Kidney (tissue), 14 donors: ENCODE measurements around the gene ZC3H12C. TPM values are rescaled to one million over a fixed set of nuclear protein-coding genes. Genes with fewer than 3 reads are reported as not detected.

Source experiments
- DNase-seq, 5 donors: peaks; one replicate each; pipeline ENCODE4 v3.0.0-alpha.2; 2013 to 2020
- FAIRE-seq: peaks from 2 replicates; lab custom pipeline; 2012; peaks lifted over from hg19 to GRCh38; lab: Jason Lieb, UNC
- H3K27ac ChIP-seq, 2 donors: one replicate each; pipeline ENCODE4 v1.7.0; 2013; ENCODE audit warnings: low read depth in 2 of 2, low read length in 2 of 2, inconsistent platforms in 1 of 2
- H3K27me3 ChIP-seq: one replicate; pipeline ENCODE4 v1.7.1; 2013; ENCODE audit warnings: low read length, inconsistent platforms; ENCODE audit not compliant: control insufficient read depth, insufficient read depth
- H3K36me3 ChIP-seq, 3 donors: one replicate each; pipeline versions ENCODE4 v1.7.0 to v1.7.1; 2013; ENCODE audit warnings: low read length in 3 of 3, control low read depth in 1 of 3, inconsistent platforms in 1 of 3; ENCODE audit not compliant: insufficient read depth in 3 of 3, control insufficient read depth in 2 of 3
- H3K4me1 ChIP-seq, 3 donors: one replicate each; pipeline versions ENCODE4 v1.7.0 to v1.7.1; 2013; ENCODE audit warnings: low read length in 3 of 3, inconsistent platforms in 1 of 3, low read depth in 1 of 3; ENCODE audit not compliant: control insufficient read depth in 2 of 3, insufficient read depth in 2 of 3
- H3K4me3 ChIP-seq, 3 donors: one replicate each; pipeline versions ENCODE4 v1.7.0 to v1.8.1; 2013; ENCODE audit warnings: low read length in 3 of 3, control low read depth in 1 of 3, inconsistent platforms in 1 of 3
- H3K9ac ChIP-seq, 3 donors: one replicate each; pipeline versions ENCODE4 v1.7.0 to v1.7.1; 2013; ENCODE audit warnings: low read length in 3 of 3, control low read depth in 1 of 3, inconsistent platforms in 1 of 3
- H3K9me3 ChIP-seq, 3 donors: one replicate each; pipeline versions ENCODE4 v1.7.0 to v1.7.1; 2013; ENCODE audit warnings: low read length in 3 of 3, control low read depth in 1 of 3, inconsistent platforms in 1 of 3; ENCODE audit not compliant: control insufficient read depth in 2 of 3, insufficient read depth in 1 of 3
- intact Hi-C: fragments of 100-400 bp; cut with DNase I; formaldehyde crosslinking; loops from one replicate; pipeline ENCODE4 v1.11.1; 2022
- polyA plus RNA-seq: library from polyadenylated mRNA; stranded (reverse); fragments of 350-450 nt; fragmentation: Illumina TruSeq; extraction: RNeasy Lipid Tissue Mini Kit (QIAGEN cat#74804); gene quantifications from one replicate; pipeline ENCODE4 v1.2.3, GENCODE V29; 2014; ENCODE audit warnings: low read depth, low replicate concordance; ENCODE audit not compliant: insufficient read depth
- total RNA-seq: library from RNA; stranded (reverse); fragmentation: NEBNext Ultra II Directional; extraction: Animal tissue kit (Norgen Biotek cat#: 25700); gene quantifications from one replicate; pipeline ENCODE4 v1.2.1, GENCODE V29; 2021
- TF ChIP-seq, protein P1 (sequence below): IDR thresholded peaks from 3 replicates; pipeline ENCODE4 v1.5.1; 2012; ENCODE audit warnings: mild to moderate bottlenecking, moderate library complexity, borderline replicate concordance; ENCODE audit not compliant: insufficient read depth; ENCODE audit errors: extremely low read depth
- donor health status: control.
- donor health status: control.
- donor health status: control.
- donor health status: control.
- donor health status: control.
- donor health status: DM: yes; HTN: yes; CAD: no.
- donor health status: Normal renal cell carcinoma (clear cell type).

Gene ZC3H12C
- total and polyA plus RNA-seq, 2 donors from 2014 or later, result 2.3 to 14.3 TPM

DNA sequence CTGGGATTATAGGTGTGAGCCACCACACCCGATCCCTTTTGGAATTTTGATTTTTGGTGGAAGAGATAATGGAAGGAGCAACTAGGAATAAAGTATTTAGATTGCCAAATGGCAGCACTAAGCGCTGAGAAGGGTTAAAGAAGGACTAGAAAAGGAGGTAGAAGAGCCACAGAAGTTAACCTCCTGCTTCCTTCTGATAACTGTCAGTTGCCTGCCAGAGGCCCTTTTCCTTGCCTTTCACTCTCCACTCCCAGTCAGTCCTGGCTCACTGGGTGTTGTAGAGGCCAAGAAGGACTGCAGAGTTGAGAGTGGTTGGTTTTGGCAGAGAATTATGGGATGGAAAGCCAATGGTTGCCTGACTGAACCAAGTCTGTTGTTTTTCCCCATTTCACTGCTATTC, 19.3 kb downstream of the ZC3H12C start:
- FAIRE-seq, result no peak
- H3K9ac ChIP-seq, result no peak overlapping the region
- H3K4me1 ChIP-seq, result no peaks in the 10 kb centered on the region
- H3K27ac ChIP-seq, result no peak overlapping the region
- TF ChIP-seq, protein P1, sequence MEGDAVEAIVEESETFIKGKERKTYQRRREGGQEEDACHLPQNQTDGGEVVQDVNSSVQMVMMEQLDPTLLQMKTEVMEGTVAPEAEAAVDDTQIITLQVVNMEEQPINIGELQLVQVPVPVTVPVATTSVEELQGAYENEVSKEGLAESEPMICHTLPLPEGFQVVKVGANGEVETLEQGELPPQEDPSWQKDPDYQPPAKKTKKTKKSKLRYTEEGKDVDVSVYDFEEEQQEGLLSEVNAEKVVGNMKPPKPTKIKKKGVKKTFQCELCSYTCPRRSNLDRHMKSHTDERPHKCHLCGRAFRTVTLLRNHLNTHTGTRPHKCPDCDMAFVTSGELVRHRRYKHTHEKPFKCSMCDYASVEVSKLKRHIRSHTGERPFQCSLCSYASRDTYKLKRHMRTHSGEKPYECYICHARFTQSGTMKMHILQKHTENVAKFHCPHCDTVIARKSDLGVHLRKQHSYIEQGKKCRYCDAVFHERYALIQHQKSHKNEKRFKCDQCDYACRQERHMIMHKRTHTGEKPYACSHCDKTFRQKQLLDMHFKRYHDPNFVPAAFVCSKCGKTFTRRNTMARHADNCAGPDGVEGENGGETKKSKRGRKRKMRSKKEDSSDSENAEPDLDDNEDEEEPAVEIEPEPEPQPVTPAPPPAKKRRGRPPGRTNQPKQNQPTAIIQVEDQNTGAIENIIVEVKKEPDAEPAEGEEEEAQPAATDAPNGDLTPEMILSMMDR, result no peak
- H3K27me3 ChIP-seq, result no peaks in the 10 kb centered on the region
- intact Hi-C loops, result no loop called here
- no peak for DNase-seq
- no peaks in the 10 kb centered on the region for H3K9me3 ChIP-seq
- H3K4me3 ChIP-seq, result no peak overlapping the region
- H3K36me3 ChIP-seq, result no peaks in the 10 kb centered on the region

DNA sequence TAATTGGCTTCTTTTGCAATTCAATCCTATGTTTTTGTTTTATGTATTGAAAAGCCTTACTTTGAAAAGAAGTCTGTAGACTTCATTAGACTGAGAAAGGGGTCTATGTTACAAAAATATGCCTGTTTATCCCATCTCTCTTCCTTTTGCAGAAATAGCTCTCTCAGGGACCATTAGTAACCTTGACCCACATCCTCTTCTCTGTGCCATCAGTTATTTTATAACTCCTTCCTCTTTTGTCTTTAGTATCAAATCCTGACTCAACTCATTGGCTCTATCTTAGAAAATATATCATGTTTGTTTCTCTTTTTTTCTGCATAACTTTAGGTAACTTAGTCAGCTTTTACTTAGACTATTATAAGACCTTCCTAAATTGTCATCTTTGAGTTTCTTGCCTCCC, 20.3 kb downstream of the ZC3H12C start:
- H3K9ac ChIP-seq, result no peak overlapping the region
- H3K36me3 ChIP-seq, result no peaks in the 10 kb centered on the region
- no peak overlapping the region for H3K27ac ChIP-seq
- no peak for FAIRE-seq
- no peaks in the 10 kb centered on the region for H3K9me3 ChIP-seq
- intact Hi-C loops, result no loop called here
- H3K4me1 ChIP-seq, result no peaks in the 10 kb centered on the region
- no peak for DNase-seq
- TF ChIP-seq, protein P1, result no peak
- H3K27me3 ChIP-seq, result no peaks in the 10 kb centered on the region
- no peak overlapping the region for H3K4me3 ChIP-seq

DNA sequence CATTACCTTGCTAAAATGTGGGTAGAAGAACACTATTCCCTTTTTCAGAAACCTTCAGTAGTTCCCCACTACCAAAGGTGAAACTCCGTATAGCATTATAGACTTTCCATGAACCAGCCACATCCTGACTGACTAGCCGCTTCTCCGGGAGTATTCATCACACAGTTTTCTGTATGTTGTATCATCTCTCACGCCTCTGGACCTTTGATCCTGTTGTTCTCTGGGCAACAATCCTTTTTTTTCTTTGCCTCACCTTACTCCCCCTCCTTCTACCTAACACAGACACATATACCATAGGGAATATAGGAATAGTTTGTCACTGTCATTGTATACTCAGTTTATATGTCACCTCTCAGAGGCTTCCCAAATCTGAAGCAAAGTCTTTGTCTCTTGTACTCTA, 20.8 kb downstream of the ZC3H12C start:
- no peaks in the 10 kb centered on the region for H3K27me3 ChIP-seq
- H3K27ac ChIP-seq, result no peak overlapping the region
- H3K4me3 ChIP-seq, result no peak overlapping the region
- FAIRE-seq, result no peak
- TF ChIP-seq, protein P1, result no peak
- no peaks in the 10 kb centered on the region for H3K36me3 ChIP-seq
- H3K9ac ChIP-seq, result no peak overlapping the region
- H3K9me3 ChIP-seq, result no peaks in the 10 kb centered on the region
- H3K4me1 ChIP-seq, result no peaks in the 10 kb centered on the region
- intact Hi-C loops, result no loop called here
- no peak for DNase-seq

DNA sequence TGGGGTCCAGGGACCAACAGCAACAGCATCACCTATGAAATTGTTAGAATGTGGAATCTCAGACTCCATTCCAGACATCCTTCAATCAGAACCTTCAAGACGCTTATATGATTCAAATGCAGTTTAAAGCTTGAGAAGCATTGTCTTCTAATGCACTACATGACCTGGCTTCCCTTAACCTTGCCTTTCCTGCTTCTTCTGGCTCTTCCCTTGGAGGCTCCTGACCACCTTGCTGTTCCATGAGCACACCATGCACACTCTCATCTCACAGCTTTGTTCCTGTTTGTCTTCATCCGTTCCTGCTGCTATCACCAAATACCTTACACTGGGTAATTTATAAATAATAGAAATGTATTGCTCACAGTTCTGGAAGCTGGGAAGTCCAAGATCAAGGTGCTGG, 26.1 kb downstream of the ZC3H12C start:
- TF ChIP-seq, protein P1, result no peak
- no peaks in the 10 kb centered on the region for H3K36me3 ChIP-seq
- H3K4me1 ChIP-seq, result no peaks in the 10 kb centered on the region
- H3K9me3 ChIP-seq, result no peaks in the 10 kb centered on the region
- H3K27ac ChIP-seq, result no peak overlapping the region
- H3K9ac ChIP-seq, result no peak overlapping the region
- no peaks in the 10 kb centered on the region for H3K27me3 ChIP-seq
- intact Hi-C loops, result no loop called here
- DNase-seq, result no peak
- no peak overlapping the region for H3K4me3 ChIP-seq
- FAIRE-seq, result no peak
